A549 (cell line): Measurements from ENCODE around the gene H6PD.

ENCODE experiments used
- EP300 ChIP-seq, 2 experiments: fragments of >200 bp; sonication (Bioruptor Twin); formaldehyde crosslinking; IDR thresholded peaks; 2 replicates in 1 of 2; 3 replicates in 1 of 2; pipeline ENCODE4 v1.6.1; 2016 to 2017
- GATA3 ChIP-seq: IDR thresholded peaks from 2 replicates; pipeline ENCODE4 v1.6.1; 2012; ENCODE audit warnings: borderline replicate concordance
- HDAC2 ChIP-seq: fragments of 200-600 bp; sonication (generic); IDR thresholded peaks from 2 replicates; pipeline ENCODE4 v1.6.1; 2016
- HOXA7 ChIP-seq: fragments of 250-450 bp; sonication (Bioruptor Pico); IDR thresholded peaks from 2 replicates; pipeline ENCODE4 v1.5.0; 2020; ENCODE audit warnings: mild to moderate bottlenecking, moderate library complexity
- JUNB ChIP-seq: fragments of >200 bp; sonication (Bioruptor Twin); formaldehyde crosslinking; IDR thresholded peaks from 2 replicates; pipeline ENCODE4 v1.6.1; 2016
- NFE2L2 ChIP-seq: fragments of 150-350 bp; conservative IDR thresholded peaks from 2 replicates; pipeline ENCODE4 v1.6.1; 2014; ENCODE audit warnings: low read length
- PHF8 ChIP-seq: fragments of 200-600 bp; sonication (generic); IDR thresholded peaks from 2 replicates; pipeline ENCODE4 v1.6.1; 2016; ENCODE audit warnings: low read depth, mild to moderate bottlenecking, antibody characterized with exemption, moderate library complexity, borderline replicate concordance
- POLR2A ChIP-seq: IDR thresholded peaks from 2 replicates; pipeline ENCODE4 v1.6.1; 2012; ENCODE audit warnings: mild to moderate bottlenecking, low read length
- RAD21 ChIP-seq, 2 experiments: fragments of >200 bp in 1 of 2; sonication (Bioruptor Twin) in 1 of 2; formaldehyde crosslinking in 1 of 2; IDR thresholded peaks in 1 of 2; conservative IDR thresholded peaks in 1 of 2; 2 replicates in 1 of 2; 3 replicates in 1 of 2; pipeline ENCODE4 v1.6.1; 2012 to 2018; ENCODE audit warnings: inconsistent platforms in 1 of 2
- RFX5 ChIP-seq: fragments of 450-650 bp; IDR thresholded peaks from 2 replicates; pipeline ENCODE4 v1.7.1; 2014; ENCODE audit warnings: antibody characterized with exemption, mild to moderate bottlenecking, moderate library complexity
- TF ChIP-seq, protein P1 (sequence below): fragments of >200 bp; sonication (Bioruptor Twin); formaldehyde crosslinking; IDR thresholded peaks from 3 replicates; pipeline ENCODE4 v1.5.1; 2016
- TF ChIP-seq, protein P2 (sequence below): fragments of 450-650 bp; IDR thresholded peaks from 2 replicates; pipeline ENCODE4 v1.6.1; 2014; ENCODE audit warnings: antibody characterized with exemption

DNA sequence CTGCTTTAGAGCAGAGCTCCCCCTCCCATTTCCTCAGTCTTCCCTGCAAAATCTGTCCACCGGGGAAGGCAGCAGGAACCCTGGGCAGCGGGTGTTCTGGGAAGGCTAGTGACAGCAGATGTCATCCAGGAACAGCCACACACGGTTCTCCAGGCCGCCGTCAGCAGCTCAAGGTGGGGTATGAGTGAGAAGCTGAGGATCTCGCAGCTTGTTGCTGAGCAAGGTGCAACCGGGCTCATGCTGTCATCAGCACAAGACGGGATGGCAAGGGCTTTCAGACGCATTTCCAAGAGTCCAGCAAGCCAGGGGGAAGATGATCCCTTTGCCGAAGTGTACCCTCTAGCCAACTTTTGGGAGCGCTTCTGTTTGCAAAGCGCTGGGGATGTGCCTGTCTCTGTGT, 35.1 kb downstream of the H6PD start:
- TF ChIP-seq PHF8 (no peak), GATA3 (no peak), RFX5 (no peak), POLR2A (no peak), HOXA7 (CRISPR knock-in tag) (no peak), EP300 (IDR thresholded peaks at IDR 0.05) (no peak), NFE2L2 (no peak), HDAC2 (no peak), JUNB (no peak), RAD21 (conservative IDR thresholded peaks at IDR 0.05 in 1 of 2, IDR thresholded peaks at IDR 0.05 in 1 of 2) (no peak)
- TF ChIP-seq, protein P1, sequence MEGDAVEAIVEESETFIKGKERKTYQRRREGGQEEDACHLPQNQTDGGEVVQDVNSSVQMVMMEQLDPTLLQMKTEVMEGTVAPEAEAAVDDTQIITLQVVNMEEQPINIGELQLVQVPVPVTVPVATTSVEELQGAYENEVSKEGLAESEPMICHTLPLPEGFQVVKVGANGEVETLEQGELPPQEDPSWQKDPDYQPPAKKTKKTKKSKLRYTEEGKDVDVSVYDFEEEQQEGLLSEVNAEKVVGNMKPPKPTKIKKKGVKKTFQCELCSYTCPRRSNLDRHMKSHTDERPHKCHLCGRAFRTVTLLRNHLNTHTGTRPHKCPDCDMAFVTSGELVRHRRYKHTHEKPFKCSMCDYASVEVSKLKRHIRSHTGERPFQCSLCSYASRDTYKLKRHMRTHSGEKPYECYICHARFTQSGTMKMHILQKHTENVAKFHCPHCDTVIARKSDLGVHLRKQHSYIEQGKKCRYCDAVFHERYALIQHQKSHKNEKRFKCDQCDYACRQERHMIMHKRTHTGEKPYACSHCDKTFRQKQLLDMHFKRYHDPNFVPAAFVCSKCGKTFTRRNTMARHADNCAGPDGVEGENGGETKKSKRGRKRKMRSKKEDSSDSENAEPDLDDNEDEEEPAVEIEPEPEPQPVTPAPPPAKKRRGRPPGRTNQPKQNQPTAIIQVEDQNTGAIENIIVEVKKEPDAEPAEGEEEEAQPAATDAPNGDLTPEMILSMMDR: no peak
- TF ChIP-seq, protein P2, sequence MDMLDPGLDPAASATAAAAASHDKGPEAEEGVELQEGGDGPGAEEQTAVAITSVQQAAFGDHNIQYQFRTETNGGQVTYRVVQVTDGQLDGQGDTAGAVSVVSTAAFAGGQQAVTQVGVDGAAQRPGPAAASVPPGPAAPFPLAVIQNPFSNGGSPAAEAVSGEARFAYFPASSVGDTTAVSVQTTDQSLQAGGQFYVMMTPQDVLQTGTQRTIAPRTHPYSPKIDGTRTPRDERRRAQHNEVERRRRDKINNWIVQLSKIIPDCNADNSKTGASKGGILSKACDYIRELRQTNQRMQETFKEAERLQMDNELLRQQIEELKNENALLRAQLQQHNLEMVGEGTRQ: no peak
